Naive thymus-derived CD4-positive, alpha-beta T cell (primary cell): ENCODE measurements around the gene VKORC1L1. TPM values are rescaled to one million over a fixed set of nuclear protein-coding genes. Genes with fewer than 3 reads are reported as not detected.
A peak's percentile ranks its signal among the peaks of the same experiment; 100 is the strongest.
"Not testable (repeated sequence)": the region's sequence is repeated elsewhere in the genome, so short reads cannot be mapped to it uniquely, and the experiment has no call there.

Experiments
- ATAC-seq: fragments of 150-1000 bp; cut with Tn5 transposase; 2 replicates; pipeline ENCODE4 v1.10.0; 2021; ENCODE audit warnings: mild to moderate bottlenecking, moderate library complexity
- CTCF ChIA-PET: fragments of 350-600 bp; sonication (Branson Sonifier 250); formaldehyde crosslinking; loops from one replicate; lab custom pipeline; 2021; ENCODE audit warnings: antibody characterized with exemption; lab: Charles Lee
- POLR2A ChIA-PET: fragments of 350-600 bp; sonication (Branson Sonifier 250); formaldehyde crosslinking; loops from one replicate; lab custom pipeline; 2021; ENCODE audit warnings: antibody characterized with exemption, inconsistent platforms; lab: Charles Lee
- DNase-seq, 9 donors: peaks; one replicate each; pipeline versions ENCODE4 v3.0.0 to v3.0.0-alpha.2; 2020 to 2022; ENCODE audit warnings: mixed read lengths in 1 of 9
- H3K27ac ChIP-seq: one replicate; pipeline ENCODE4 v1.7.0; 2013; ENCODE audit warnings: mild to moderate bottlenecking, low read depth, low read length, moderate library complexity
- H3K27me3 ChIP-seq, 2 donors: one replicate each; pipeline ENCODE4 v1.7.0; 2013; ENCODE audit warnings: low read length in 2 of 2, mild to moderate bottlenecking in 2 of 2, moderate library complexity in 2 of 2; ENCODE audit not compliant: control insufficient read depth in 2 of 2, insufficient read depth in 2 of 2
- H3K36me3 ChIP-seq, 3 experiments: 1 replicate in 2 of 3; 2 replicates in 1 of 3; pipeline ENCODE4 v1.7.0; 2013; ENCODE audit warnings: low read length in 3 of 3, mild to moderate bottlenecking in 3 of 3, moderate library complexity in 1 of 3; ENCODE audit not compliant: insufficient read depth in 3 of 3, control insufficient read depth in 2 of 3
- H3K4me1 ChIP-seq, 2 donors: one replicate each; pipeline ENCODE4 v1.7.0; 2013; ENCODE audit warnings: low read length in 2 of 2, mild to moderate bottlenecking in 2 of 2, moderate library complexity in 1 of 2; ENCODE audit not compliant: control insufficient read depth in 2 of 2, insufficient read depth in 2 of 2
- H3K4me3 ChIP-seq: 2 replicates; pipeline ENCODE4 v1.7.0; 2013; ENCODE audit warnings: mild to moderate bottlenecking, low read length
- H3K9me3 ChIP-seq, 3 experiments: 1 replicate in 2 of 3; 2 replicates in 1 of 3; pipeline ENCODE4 v1.7.0; 2013; ENCODE audit warnings: low read length in 3 of 3; ENCODE audit not compliant: control insufficient read depth in 2 of 3
- H3K27ac Mint-ChIP-seq, 9 donors: one replicate each; pipeline ENCODE4 v1.8.0; 2020 to 2022; ENCODE audit warnings: mixed read lengths in 9 of 9, mild to moderate bottlenecking in 8 of 9, moderate library complexity in 5 of 9, inconsistent platforms in 2 of 9
- H3K27me3 Mint-ChIP-seq, 5 donors: one replicate each; pipeline ENCODE4 v1.8.0; 2021 to 2022; ENCODE audit warnings: mixed read lengths in 5 of 5, mild to moderate bottlenecking in 1 of 5
- H3K36me3 Mint-ChIP-seq, 5 donors: one replicate each; pipeline ENCODE4 v1.8.0; 2020 to 2022; ENCODE audit warnings: mixed read lengths in 5 of 5, mild to moderate bottlenecking in 3 of 5, inconsistent platforms in 1 of 5
- H3K4me1 Mint-ChIP-seq, 7 donors: one replicate each; pipeline ENCODE4 v1.8.0; 2020 to 2022; ENCODE audit warnings: mixed read lengths in 7 of 7, mild to moderate bottlenecking in 3 of 7, inconsistent platforms in 1 of 7
- H3K4me3 Mint-ChIP-seq, 10 donors: one replicate each; pipeline ENCODE4 v1.8.0; 2020 to 2022; ENCODE audit warnings: mild to moderate bottlenecking in 10 of 10, mixed read lengths in 10 of 10, moderate library complexity in 6 of 10, inconsistent platforms in 2 of 10
- H3K9me3 Mint-ChIP-seq, 11 donors: one replicate each; pipeline ENCODE4 v1.8.0; 2020 to 2022; ENCODE audit warnings: mixed read lengths in 11 of 11, mild to moderate bottlenecking in 4 of 11, inconsistent platforms in 1 of 11, moderate library complexity in 1 of 11
- intact Hi-C, 2 donors: fragments of 100-400 bp; cut with micrococcal nuclease; formaldehyde crosslinking; loops; one replicate each; pipeline ENCODE4 v1.15.1; 2023
- polyA plus RNA-seq, 2 donors: library from polyadenylated mRNA; unstranded; fragments of 300-500 nt; fragmentation: Illumina TruSeq; gene quantifications; one replicate each; pipeline ENCODE4 v1.2.3, GENCODE V29; 2021
- total RNA-seq, 6 experiments: library from RNA in 5 of 6; stranded (reverse) in 5 of 6; gene quantifications; 1 replicate in 5 of 6; 2 replicates in 1 of 6; pipeline ENCODE4 v1.2.3 and lab custom pipeline; 2021 to 2026

The VKORC1L1 gene
- total and polyA plus RNA-seq, 7 experiments from 2014 or later = 2.8 to 15.8 (median 5.5) TPM

DNA sequence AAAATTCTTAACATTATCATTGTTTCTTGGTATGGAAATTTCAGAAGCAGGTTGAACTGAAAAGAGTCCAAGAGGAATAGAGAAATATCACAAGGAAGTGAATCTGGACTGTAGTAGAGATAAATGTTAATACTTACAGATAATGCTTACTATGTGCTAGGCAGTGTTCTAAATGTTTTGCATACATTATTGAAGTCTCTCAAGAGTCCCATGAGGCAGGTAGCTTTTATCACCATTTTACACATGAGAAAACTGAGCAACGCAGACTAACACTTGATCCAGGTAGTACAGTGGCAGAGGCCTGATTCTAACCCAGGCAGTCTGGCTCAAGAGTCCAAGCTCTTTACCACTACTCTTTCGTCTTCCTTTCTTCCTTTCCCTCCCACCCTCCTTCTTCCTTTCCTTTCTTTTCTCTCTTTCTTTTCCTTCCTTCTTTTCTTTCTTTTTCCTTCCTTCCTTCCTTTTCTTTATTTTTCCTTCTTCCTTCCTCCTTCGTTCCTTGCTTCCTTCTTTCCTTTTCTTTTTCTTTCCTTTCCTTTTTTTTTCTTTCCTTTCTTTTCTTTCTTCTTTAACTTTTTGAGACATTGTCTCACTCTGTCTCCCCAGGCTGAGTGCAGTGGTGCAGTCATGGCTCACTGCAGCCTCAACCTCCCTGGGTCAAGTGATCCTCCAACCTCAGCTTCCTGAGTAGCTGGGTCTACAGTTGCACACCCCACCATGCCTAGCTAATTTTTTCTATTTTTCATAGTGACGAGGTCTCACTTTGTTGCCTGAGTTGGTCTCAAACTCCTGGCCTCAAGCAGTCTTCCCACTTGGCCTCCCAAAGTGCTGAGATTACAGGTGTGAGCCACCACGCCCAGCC, 6.6 kb downstream of the VKORC1L1 start:
- intact Hi-C loops = loop anchor here (10.0 kb wide), 2 partner anchors 845 to 865 kb away; partner anchors contain the start of gene RABGEF1 (in 1 of the 2)
- H3K27ac Mint-ChIP-seq, H3K27me3 Mint-ChIP-seq, H3K36me3 ChIP-seq, ATAC-seq, H3K4me3 Mint-ChIP-seq, H3K9me3 ChIP-seq, H3K4me3 ChIP-seq, H3K4me1 ChIP-seq, CTCF ChIA-PET, H3K27me3 ChIP-seq, H3K27ac ChIP-seq, POLR2A ChIA-PET, H3K9me3 Mint-ChIP-seq, DNase-seq: not testable (repeated sequence)
- H3K4me1 Mint-ChIP-seq = peaks cover 0 to 15% (median 9%) of the 10 kb centered on the region in 7 donors
- peaks cover 0 to 11% (median 4%) of the 10 kb centered on the region in 5 donors for H3K36me3 Mint-ChIP-seq

- CTCF ChIA-PET, H3K27ac ChIP-seq, H3K9me3 ChIP-seq, H3K4me3 ChIP-seq, H3K4me3 Mint-ChIP-seq, H3K27me3 ChIP-seq, intact Hi-C loops, H3K27me3 Mint-ChIP-seq, DNase-seq, H3K36me3 ChIP-seq, H3K4me1 ChIP-seq, POLR2A ChIA-PET, H3K9me3 Mint-ChIP-seq, ATAC-seq: not testable (repeated sequence)
- Mint-ChIP-seq H3K36me3 (peaks cover 0 to 17% (median 11%) of the 10 kb centered on the region in 5 donors), H3K27ac (peak overlapping the region in 1 of 9 donors; percentile 3), H3K4me1 (peaks cover 0 to 20% (median 9%) of the 10 kb centered on the region in 7 donors)
These were observed 7.4 kb downstream of the VKORC1L1 start for GRCh38 chr7:65880242-65880641.

DNA sequence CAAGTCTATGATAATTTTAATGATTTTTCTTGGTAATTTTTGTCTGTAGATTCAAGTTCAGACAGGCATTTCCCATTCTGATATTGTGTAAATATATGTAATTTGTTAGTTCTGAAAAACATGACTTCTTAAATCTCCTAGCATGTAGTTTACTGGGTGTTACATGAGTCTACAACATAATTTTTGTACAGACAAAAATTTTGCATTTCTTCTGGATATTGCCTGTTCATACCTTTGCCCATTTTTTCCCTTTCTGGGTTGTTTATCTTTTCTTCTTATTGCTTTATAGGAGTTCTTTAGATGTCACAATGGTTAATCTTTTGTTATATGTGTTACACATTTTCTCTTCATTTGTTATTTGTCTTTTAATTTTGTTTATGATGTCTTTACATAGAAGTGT, 12.1 kb downstream of the VKORC1L1 start:
- H3K9me3 ChIP-seq, H3K36me3 ChIP-seq, H3K9me3 Mint-ChIP-seq, H3K4me3 Mint-ChIP-seq, DNase-seq, ATAC-seq, CTCF ChIA-PET, H3K4me3 ChIP-seq, H3K4me1 ChIP-seq, H3K27me3 ChIP-seq, POLR2A ChIA-PET, H3K27ac Mint-ChIP-seq, intact Hi-C loops, H3K27ac ChIP-seq, H3K27me3 Mint-ChIP-seq: not testable (repeated sequence)
- Mint-ChIP-seq H3K36me3 (peaks cover 0 to 30% (median 14%) of the 10 kb centered on the region in 5 donors), H3K4me1 (peaks cover 8 to 26% (median 14%) of the 10 kb centered on the region in 7 donors)

GRCh38 chr7:65885533-65885932, 12.7 kb downstream of the VKORC1L1 start:
- H3K9me3 Mint-ChIP-seq, H3K36me3 ChIP-seq, H3K27ac ChIP-seq, CTCF ChIA-PET, DNase-seq, H3K27me3 Mint-ChIP-seq, H3K4me3 ChIP-seq, POLR2A ChIA-PET, H3K4me3 Mint-ChIP-seq, intact Hi-C loops, H3K9me3 ChIP-seq, H3K27me3 ChIP-seq, H3K4me1 ChIP-seq, ATAC-seq: not testable (repeated sequence)
- H3K4me1 Mint-ChIP-seq = peaks cover 5 to 23% (median 9%) of the 10 kb centered on the region in 7 donors
- H3K36me3 Mint-ChIP-seq = peaks cover 0 to 32% (median 14%) of the 10 kb centered on the region in 5 donors
- H3K27ac Mint-ChIP-seq = peak overlapping the region in 1 of 9 donors; percentile 9

DNA sequence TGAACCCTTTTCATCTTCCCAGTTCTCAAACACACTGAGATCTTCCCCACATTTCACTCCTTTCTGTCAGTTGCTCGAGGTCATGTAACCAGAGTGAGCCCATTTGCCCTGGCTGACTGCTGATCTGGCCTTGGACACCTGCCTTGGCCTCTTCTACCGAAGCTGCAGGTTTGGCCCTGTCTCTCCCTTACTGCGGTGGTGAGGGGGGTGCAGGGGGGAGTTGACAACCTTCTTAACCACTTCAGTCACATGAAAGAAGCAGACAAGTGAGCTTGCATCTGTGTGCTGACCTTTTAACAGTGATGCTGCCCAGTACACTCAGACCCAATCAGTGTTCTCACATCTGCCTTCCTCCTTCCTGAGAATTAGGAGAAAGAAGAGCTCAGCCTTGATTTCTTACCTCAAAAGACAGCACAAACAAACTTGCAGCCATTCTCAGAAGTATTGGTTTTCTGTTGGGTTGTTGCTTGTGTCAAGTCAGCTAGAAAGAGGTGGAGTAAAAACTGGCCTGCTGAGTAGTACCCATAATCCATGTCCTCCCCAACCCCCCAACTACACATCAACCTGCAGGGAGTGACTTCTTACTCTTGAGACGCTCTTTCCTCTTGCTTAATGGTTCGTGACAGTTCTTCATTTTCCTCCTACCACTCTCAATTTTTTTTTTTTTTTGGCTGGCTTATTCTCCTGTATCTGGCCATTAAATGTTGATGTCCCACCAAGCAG, 15.7 kb downstream of the VKORC1L1 start:
- H3K9me3 Mint-ChIP-seq, CTCF ChIA-PET, H3K27me3 Mint-ChIP-seq, H3K9me3 ChIP-seq, H3K36me3 ChIP-seq, DNase-seq, H3K4me1 ChIP-seq, ATAC-seq, POLR2A ChIA-PET, H3K4me3 Mint-ChIP-seq, H3K27ac ChIP-seq, intact Hi-C loops, H3K27me3 ChIP-seq, H3K4me3 ChIP-seq: not testable (repeated sequence)
- Mint-ChIP-seq H3K4me1 (peaks cover 5 to 28% (median 12%) of the 10 kb centered on the region in 7 donors), H3K36me3 (peaks cover 0 to 47% (median 22%) of the 10 kb centered on the region in 5 donors), H3K27ac (peak overlapping the region in 1 of 9 donors; percentile 33)

DNA sequence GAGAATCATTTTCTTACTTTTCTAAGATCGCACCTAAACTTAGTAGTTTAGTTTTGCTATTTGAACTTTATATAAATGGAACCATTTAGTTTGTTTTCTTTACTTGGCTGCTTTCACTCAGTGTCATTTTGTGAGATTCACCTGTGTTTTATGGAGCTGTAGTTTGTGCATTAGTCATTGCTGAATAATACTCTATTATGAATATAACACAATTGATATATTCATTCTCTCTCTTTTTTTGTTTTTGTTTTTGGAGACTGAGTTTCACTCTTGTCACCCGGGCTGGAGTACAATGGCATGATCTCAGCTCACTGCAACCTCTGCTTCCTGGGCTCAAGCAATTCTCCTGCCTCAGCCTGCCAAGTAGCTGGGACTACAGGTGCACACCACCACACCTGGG, 16.8 kb downstream of the VKORC1L1 start:
- POLR2A ChIA-PET = interaction anchor here (0.7 kb wide), 1 partner anchor 685 kb away, joined by 3 read pairs; no protein-coding TSS in a partner anchor
- H3K4me3 ChIP-seq, H3K27me3 ChIP-seq, ATAC-seq, DNase-seq, H3K4me1 ChIP-seq, H3K27ac ChIP-seq, H3K27me3 Mint-ChIP-seq, H3K9me3 ChIP-seq, H3K36me3 ChIP-seq, CTCF ChIA-PET, H3K9me3 Mint-ChIP-seq, H3K4me3 Mint-ChIP-seq, intact Hi-C loops: not testable (repeated sequence)
- Mint-ChIP-seq H3K27ac (peak overlapping the region in 1 of 9 donors; percentile 73), H3K4me1 (peaks cover 5 to 28% (median 12%) of the 10 kb centered on the region in 7 donors), H3K36me3 (peaks cover 0 to 38% (median 16%) of the 10 kb centered on the region in 5 donors)
